Common myeloid progenitor, CD34-positive (primary cell): Measurements from ENCODE around the gene PIP4K2C.

Source experiments
- CTCF ChIA-PET: fragments of 350-600 bp; sonication (Branson Sonifier 250); formaldehyde crosslinking; loops from one replicate; lab custom pipeline; 2021; ENCODE audit warnings: antibody characterized with exemption; lab: Charles Lee
- POLR2A ChIA-PET: fragments of 350-600 bp; sonication (Branson Sonifier 250); formaldehyde crosslinking; loops from one replicate; lab custom pipeline; 2021; ENCODE audit warnings: antibody characterized with exemption; lab: Charles Lee
- DNase-seq, 3 donors: peaks; one replicate each; pipeline versions ENCODE4 v3.0.0 to v3.0.0-alpha.2; 2013
- H3K27ac ChIP-seq, 2 experiments: 1 replicate in 1 of 2; 2 replicates in 1 of 2; pipeline ENCODE4 v1.7.0; 2013; ENCODE audit warnings: inconsistent platforms in 2 of 2, low read length in 2 of 2, mild to moderate bottlenecking in 2 of 2, low read depth in 1 of 2, moderate library complexity in 1 of 2; ENCODE audit not compliant: severe bottlenecking in 2 of 2, insufficient read depth in 1 of 2, poor library complexity in 1 of 2
- H3K27me3 ChIP-seq, 5 experiments: replicated peaks in 2 of 5; 1 replicate in 3 of 5; 2 replicates in 2 of 5; pipeline versions ENCODE4 v1.6.1 to v1.7.0; 2013; ENCODE audit warnings: low read length in 4 of 5, mild to moderate bottlenecking in 2 of 5, moderate library complexity in 2 of 5, inconsistent platforms in 1 of 5; ENCODE audit not compliant: insufficient read depth in 5 of 5, control insufficient read depth in 4 of 5
- H3K36me3 ChIP-seq, 4 experiments: 1 replicate in 2 of 4; 2 replicates in 2 of 4; pipeline versions ENCODE4 v1.6.1 to v1.7.0; 2013; ENCODE audit warnings: low read length in 3 of 4, control low read depth in 1 of 4, mild to moderate bottlenecking in 1 of 4; ENCODE audit not compliant: control insufficient read depth in 4 of 4, insufficient read depth in 4 of 4
- H3K4me1 ChIP-seq, 4 experiments: 1 replicate in 3 of 4; 2 replicates in 1 of 4; pipeline versions ENCODE4 v1.6.1 to v1.7.1; 2013; ENCODE audit warnings: low read length in 3 of 4, mild to moderate bottlenecking in 3 of 4, control low read depth in 1 of 4, inconsistent platforms in 1 of 4, moderate library complexity in 1 of 4; ENCODE audit not compliant: control insufficient read depth in 4 of 4, insufficient read depth in 4 of 4; ENCODE audit errors: control extremely low read depth in 1 of 4
- H3K4me3 ChIP-seq, 7 experiments: 1 replicate in 4 of 7; 2 replicates in 3 of 7; pipeline versions ENCODE4 v1.5.1 to v1.7.0; 2013; ENCODE audit warnings: mild to moderate bottlenecking in 7 of 7, low read length in 6 of 7, moderate library complexity in 6 of 7, inconsistent platforms in 2 of 7, low read depth in 2 of 7, control low read depth in 1 of 7; ENCODE audit not compliant: insufficient read depth in 4 of 7, control insufficient read depth in 1 of 7; ENCODE audit errors: extremely low read depth in 1 of 7
- H3K9me3 ChIP-seq, 5 experiments: 1 replicate in 4 of 5; 2 replicates in 1 of 5; pipeline versions ENCODE4 v1.6.1 to v1.7.1; 2013; ENCODE audit warnings: low read length in 4 of 5, mild to moderate bottlenecking in 2 of 5, inconsistent platforms in 1 of 5, low read depth in 1 of 5, moderate library complexity in 1 of 5; ENCODE audit not compliant: control insufficient read depth in 4 of 5, insufficient read depth in 2 of 5; ENCODE audit errors: control extremely low read depth in 1 of 5
- WGBS: methylation state at CpG from one replicate; pipeline ENCODE4 v1.1.5; 2013; ENCODE audit not compliant: insufficient coverage; 5-methylcytosine and 5-hydroxymethylcytosine counted together

The PIP4K2C gene

GRCh38 chr12:57619434-57620244 is 28.6 kb downstream of the PIP4K2C start:
- Histone ChIP-seq H3K4me1 (peaks cover 0 to 27% (median 19%) of the 10 kb centered on the region in 4 experiments), H3K4me3 (peak overlapping the region in 3 of 7 experiments; percentile 34 to 57 (median 48)), H3K9me3 (no peaks in the 10 kb centered on the region), H3K36me3 (no peaks in the 10 kb centered on the region), H3K27ac (no peak overlapping the region), H3K27me3 (peaks cover 0 to 89% (median 57%) of the 10 kb centered on the region in 5 experiments)
- WGBS = 8% methylated on average over 43 of the region's 46 CpGs
- peak in 2 of 3 donors; percentile 40 to 48 for DNase-seq
- POLR2A ChIA-PET = interaction anchor here (0.7 kb wide), 1 partner anchor 103 kb away, joined by 4 read pairs; no protein-coding TSS in a partner anchor
- CTCF ChIA-PET = interaction anchor here (1.2 to 8.6 kb wide), 11 partner anchors 8 to 132 kb away, joined by 3 to 121 read pairs (median 5); partner anchors contain the start of genes ARHGEF25, CDK4, DTX3 and PIP4K2C

DNA sequence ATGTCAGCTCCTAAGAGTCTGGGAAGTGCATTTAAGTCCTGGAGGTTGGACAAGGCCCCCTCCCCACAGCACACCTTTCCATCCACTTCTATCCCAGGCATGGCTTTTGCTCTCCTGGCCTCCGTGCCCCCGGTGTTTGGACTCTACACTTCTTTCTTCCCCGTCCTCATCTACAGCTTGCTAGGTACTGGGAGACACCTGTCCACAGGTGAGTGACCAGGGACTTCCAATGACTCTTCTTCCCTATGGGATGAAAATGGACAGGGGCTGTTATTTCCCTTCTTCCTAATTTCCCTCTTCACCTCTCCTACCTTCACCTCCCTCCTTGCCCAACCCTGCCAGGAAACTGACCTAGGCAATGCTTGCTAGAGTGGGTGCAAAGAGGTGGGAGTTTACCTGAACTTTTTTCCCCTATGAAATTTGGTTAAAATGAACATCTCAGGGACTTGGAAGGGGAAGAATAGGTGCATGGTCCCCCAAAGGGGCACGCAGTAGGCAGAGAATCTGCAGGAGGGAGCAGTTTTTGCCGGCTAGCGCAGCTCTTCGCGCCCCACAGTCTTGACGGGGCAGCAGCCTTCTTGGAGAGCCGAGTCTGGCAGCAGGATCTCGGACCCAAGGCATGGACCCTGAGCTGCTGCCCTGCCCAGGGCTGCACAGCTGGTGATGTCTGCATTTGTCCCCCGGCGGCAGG is 29.4 kb downstream of the PIP4K2C start:
- Histone ChIP-seq H3K4me3 (peak overlapping the region in 3 of 7 experiments; percentile 61 to 68 (median 67)), H3K27me3 (peaks cover 0 to 97% (median 51%) of the 10 kb centered on the region in 5 experiments), H3K27ac (no peak overlapping the region), H3K36me3 (no peaks in the 10 kb centered on the region), H3K4me1 (peaks cover 0 to 26% (median 19%) of the 10 kb centered on the region in 4 experiments), H3K9me3 (no peaks in the 10 kb centered on the region)
- peak in 1 of 3 donors; percentile 22 for DNase-seq
- 15% methylated on average over 13 of the region's 13 CpGs for WGBS
- ChIA-PET POLR2A (interaction anchor here (0.5 to 0.7 kb wide), 3 partner anchors 13 to 213 kb away, joined by 3 to 4 read pairs (median 3); partner anchors contain the start of gene B4GALNT1), CTCF (interaction anchor here (0.5 to 8.6 kb wide), 19 partner anchors 8 to 461 kb away, joined by 3 to 121 read pairs (median 5); partner anchors contain the start of genes ARHGEF25, CDK4, DTX3 and PIP4K2C)

- CTCF ChIA-PET = interaction anchor here (0.5 to 8.6 kb wide), 18 partner anchors 10 to 462 kb away, joined by 3 to 121 read pairs (median 5); partner anchors contain the start of genes ARHGEF25, CDK4, DTX3 and PIP4K2C
- Histone ChIP-seq H3K27me3 (peaks cover 5 to 98% (median 52%) of the 10 kb centered on the region in 5 experiments), H3K9me3 (no peaks in the 10 kb centered on the region), H3K36me3 (no peaks in the 10 kb centered on the region), H3K27ac (no peak overlapping the region), H3K4me1 (peaks cover 0 to 26% (median 19%) of the 10 kb centered on the region in 4 experiments), H3K4me3 (peak overlapping the region in 5 of 7 experiments; percentile 35 to 68 (median 61))
- POLR2A ChIA-PET = interaction anchor here (0.5 to 0.6 kb wide), 2 partner anchors 12 to 214 kb away, joined by 3 read pairs; partner anchors contain the start of gene B4GALNT1
- WGBS = 1% methylated on average over 37 of the region's 42 CpGs
- peak in 1 of 3 donors; percentile 39 for DNase-seq
Observed at GRCh38 chr12:57620936-57621496, 30.0 kb downstream of the PIP4K2C start.

GRCh38 chr12:57621497-57622292 is 30.7 kb downstream of the PIP4K2C start:
- Histone ChIP-seq H3K27me3 (peaks cover 5 to 99% (median 51%) of the 10 kb centered on the region in 5 experiments), H3K36me3 (no peaks in the 10 kb centered on the region), H3K4me3 (peak overlapping the region in 5 of 7 experiments; percentile 35 to 68 (median 61)), H3K4me1 (peaks cover 0 to 26% (median 19%) of the 10 kb centered on the region in 4 experiments), H3K9me3 (no peaks in the 10 kb centered on the region), H3K27ac (no peak overlapping the region)
- 2% methylated on average over 38 of the region's 49 CpGs for WGBS
- POLR2A ChIA-PET = no interaction called here
- CTCF ChIA-PET = interaction anchor here (0.7 to 8.6 kb wide), 27 partner anchors 9 to 161 kb away, joined by 3 to 121 read pairs (median 5); partner anchors contain the start of genes ARHGEF25, B4GALNT1, DTX3 and GLI1
- DNase-seq = peak; percentile 40 to 62 (median 56)

- 85% methylated on average over 6 of the region's 9 CpGs for WGBS
- H3K27ac ChIP-seq = no peak overlapping the region
- H3K4me1 ChIP-seq = peaks cover 0 to 29% (median 20%) of the 10 kb centered on the region in 4 experiments
- H3K9me3 ChIP-seq = no peaks in the 10 kb centered on the region
- ChIA-PET CTCF (interaction anchor here (0.7 to 8.6 kb wide), 19 partner anchors 8 to 164 kb away, joined by 3 to 121 read pairs (median 5); partner anchors contain the start of genes ARHGEF25, B4GALNT1, DTX3 and GLI1), POLR2A (no interaction called here)
- peaks cover 5 to 100% (median 50%) of the 10 kb centered on the region in 5 experiments for H3K27me3 ChIP-seq
- no peak for DNase-seq
- no peaks in the 10 kb centered on the region for H3K36me3 ChIP-seq
- H3K4me3 ChIP-seq = peak overlapping the region in 1 of 7 experiments; percentile 67
Observed at GRCh38 chr12:57622293-57623245, 31.6 kb downstream of the PIP4K2C start.
